ENCODE data around the gene RPL26.
"Not testable (repeated sequence)": the region's sequence is repeated elsewhere in the genome, so short reads cannot be mapped to it uniquely, and the experiment has no call there.

The RPL26 gene

DNA sequence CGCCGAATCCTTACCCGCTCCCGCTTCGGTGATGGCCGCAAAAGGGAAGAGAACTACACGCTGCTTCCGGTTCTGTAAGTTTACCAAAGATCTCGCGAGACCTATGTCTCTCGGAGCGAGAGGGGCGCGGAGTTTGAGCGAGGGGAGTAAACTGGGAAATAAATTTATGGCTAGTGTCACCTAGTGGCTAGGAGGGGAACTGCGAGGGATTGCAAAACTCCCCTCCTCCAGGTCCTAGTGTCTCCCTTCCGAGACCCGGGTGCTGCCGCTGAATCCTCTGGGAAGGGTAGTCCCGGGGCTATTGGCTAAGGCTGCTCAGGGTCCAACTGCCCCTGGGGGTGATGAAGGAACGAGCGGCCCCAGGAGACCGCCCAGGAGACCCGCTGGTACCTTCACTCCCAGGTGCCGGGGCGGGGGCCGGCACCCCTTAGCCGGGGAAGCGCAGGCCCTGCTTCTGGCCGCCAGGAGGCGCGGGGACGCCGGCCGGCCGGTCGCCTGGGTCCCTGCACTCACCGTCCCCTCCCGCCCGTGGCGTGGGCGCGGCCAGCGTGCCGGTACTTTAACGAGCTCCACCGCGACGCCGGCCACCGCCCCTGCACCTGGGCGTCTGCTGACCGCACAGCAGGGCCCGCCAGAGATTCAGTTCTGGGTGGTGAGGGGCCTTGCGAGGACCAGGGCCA lies at the start of gene RPL26:
RPL26 (minus strand) TSS at position 51 of the 680 bp plus-strand sequence. CDS start 883 bp downstream, outside the sequence.
- peak; percentile 80 for DNase-seq

DNA sequence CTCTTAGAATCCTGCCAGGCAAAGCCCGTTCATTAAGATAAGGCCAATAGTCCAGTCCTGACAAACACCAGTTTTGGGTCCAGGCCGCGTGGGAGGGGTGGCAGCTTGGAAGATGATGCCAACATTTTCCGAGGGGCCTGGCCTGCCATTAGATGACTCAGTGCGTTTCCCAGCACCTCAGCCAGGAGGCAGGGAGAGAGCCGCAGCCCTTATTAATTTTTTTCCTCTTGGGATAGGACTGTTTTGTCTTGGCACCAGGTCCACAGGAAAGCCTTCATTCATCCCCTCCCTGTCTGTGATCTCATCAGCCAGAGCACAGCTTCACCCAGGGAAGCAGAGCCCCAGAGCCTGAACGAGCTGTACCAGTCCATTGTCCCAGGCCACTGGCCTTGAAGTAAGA lies 48.0 kb upstream of the RPL26 start:
- DNase-seq, result no peak

DNA sequence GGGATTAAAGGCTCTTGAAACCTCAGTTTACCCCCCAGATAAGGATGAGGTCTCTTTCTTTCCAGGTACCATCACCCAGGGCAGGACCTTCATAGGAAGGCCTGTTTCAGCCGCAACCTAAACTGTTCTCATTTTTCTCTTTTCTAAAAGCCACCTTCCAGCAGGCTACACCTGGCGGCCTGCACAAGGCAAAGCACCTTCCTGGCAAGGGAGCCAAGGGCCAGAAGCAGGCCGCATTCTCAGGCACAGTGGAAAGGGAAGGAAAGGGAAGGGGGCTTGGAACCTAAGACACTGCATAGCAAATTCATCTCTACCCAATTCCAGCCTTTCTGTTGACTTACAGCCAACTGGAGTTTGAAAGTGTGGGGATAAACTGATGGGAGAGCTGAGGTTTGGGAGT lies 43.8 kb upstream of the RPL26 start:
- no peak for DNase-seq

- DNase-seq, result no peak
Observed at GRCh38 chr17:8426094-8426720, 43.2 kb upstream of the RPL26 start.

- DNase-seq, result no peak
Observed at GRCh38 chr17:8421571-8421970, 38.6 kb upstream of the RPL26 start.

GRCh38 chr17:8420041-8420934 lies 37.3 kb upstream of the RPL26 start:
- DNase-seq, result no peak

DNA sequence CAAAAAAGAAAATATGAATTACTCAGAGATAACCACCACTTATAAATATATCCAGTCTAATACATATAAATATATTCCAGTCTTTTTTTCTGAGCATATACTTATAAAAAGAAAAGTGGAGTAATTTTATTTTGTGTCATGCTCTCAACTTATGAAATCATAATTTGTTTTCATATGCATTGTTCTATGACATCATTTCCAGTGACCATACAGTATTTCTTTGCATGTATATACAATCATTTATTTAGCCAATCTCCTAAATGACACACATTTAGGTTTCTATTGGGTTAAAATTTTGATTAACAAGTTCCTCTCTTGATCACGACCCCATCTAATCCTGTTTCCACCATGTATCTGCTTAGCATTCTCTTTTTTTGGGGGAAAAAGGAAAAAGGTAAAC lies 36.3 kb upstream of the RPL26 start:
- no peak for DNase-seq

GRCh38 chr17:8418471-8418870 lies 35.5 kb upstream of the RPL26 start:
- no peak for DNase-seq

DNA sequence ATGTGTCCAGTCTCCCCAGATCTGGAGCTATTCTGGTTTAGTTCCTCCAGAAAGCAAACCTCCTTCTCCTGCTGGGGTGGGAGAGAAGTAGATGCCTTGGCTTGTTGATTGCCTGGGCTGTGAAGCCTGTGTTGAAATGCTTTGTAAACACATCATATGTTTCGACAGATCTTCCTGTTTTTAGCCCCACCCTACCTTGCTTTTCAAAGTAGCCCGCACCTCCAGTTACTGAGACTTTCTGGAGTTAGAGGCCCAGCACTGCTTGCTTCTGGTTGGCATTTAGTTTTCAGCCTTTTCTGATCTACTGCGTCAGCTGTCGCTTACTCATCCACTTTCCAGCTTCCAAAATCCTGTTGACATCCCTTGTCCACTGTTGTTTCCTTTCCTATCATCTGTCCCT lies 34.8 kb upstream of the RPL26 start:
- DNase-seq, result no peak

GRCh38 chr17:8413938-8414337 lies 30.9 kb upstream of the RPL26 start:
- DNase-seq, result no peak

- DNase-seq, result no peak
Observed at GRCh38 chr17:8413328-8413727, 30.3 kb upstream of the RPL26 start.

DNA sequence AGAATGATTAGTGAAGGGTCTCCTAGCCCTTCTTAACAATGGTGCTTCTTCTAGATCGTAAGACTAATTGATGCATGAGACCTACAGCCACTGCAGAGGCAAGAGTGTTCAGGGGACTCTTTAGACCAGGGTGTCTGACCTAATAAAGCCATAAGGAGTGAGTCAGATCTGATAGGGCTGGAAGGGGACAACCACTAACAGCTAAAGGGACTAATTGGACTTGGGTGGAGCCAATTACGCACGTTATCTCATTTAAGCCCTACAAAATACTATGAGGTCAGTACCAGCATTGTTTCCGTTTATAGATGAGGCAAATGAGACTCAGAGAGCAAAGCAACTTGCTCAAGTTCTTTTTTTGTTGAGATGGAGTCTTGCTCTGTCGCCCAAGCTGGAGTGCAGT lies 29.1 kb upstream of the RPL26 start:
- DNase-seq, result no peak

GRCh38 chr17:8410883-8411238 lies 27.9 kb upstream of the RPL26 start:
- no peak for DNase-seq

GRCh38 chr17:8409966-8410882 lies 27.2 kb upstream of the RPL26 start:
- peak; percentile 60 for DNase-seq

DNA sequence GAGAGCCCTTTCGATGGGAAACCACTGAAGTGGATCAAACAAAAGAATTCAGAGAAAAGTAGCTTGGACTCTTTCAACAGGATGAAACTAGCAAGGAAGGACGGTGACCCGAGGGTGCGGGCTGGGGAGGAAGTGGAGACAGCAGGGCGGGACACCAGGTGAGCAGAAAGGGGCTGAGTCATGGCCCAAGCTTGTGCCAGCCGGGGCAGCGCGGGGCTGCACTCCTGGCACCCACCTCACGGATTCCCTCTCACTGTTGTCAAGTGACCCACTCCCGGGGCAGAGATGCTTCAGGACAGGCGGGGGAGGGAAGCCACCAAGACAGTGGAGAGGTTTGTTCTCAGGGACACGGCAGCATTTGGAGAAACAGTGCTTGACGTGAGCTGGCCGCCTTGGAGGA lies 25.4 kb upstream of the RPL26 start:
- no peak for DNase-seq

DNA sequence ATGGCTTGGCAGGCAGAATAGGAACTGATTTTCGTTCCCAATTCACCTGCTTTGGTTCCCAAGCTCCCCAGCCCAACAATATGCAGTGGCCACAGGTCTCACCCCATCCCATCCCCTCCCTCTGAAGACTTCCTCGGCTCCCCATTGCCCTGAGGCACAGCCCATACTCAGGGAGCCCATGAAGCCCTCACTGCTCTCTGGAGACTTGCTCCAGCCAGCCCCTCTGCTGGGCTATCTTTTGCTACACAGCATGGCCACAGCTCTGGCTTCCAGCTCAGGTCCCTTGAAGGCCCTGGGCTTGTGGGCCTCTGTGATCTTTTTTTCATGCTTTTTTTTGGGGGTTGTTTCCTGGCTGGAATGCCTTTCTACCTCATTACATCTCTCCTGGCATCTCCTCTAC lies 23.2 kb upstream of the RPL26 start:
- DNase-seq, result no peak

- DNase-seq, result no peak
Observed at GRCh38 chr17:8405499-8406016, 22.6 kb upstream of the RPL26 start.

DNA sequence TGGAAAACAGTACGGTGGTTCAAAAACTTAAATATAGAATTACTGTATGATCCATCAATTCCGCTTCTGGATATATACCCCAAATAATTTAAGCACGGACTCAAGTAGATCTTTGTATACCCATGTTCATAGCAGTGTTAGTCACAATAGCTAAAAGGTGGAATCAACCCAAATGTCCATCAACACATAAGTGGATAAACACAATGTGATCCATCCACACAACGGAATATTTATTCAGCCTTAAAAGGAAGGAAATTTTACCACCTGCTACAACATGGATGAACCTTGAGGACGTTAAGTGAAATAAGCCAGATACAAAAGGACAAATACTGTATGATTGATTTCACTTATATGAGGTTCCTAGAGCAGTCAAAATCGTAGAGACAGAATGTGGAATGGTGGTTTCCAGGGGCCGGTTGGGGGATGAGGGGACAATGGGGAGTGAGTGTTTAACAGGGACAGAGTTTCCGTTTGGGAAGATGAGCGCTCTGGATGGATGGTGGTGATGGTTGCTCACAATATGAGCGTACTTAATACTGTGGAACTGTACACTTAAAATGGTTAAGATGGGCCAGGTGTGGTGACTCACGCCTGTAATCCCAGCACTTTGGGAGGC lies 20.0 kb upstream of the RPL26 start:
- DNase-seq, result no peak

DNA sequence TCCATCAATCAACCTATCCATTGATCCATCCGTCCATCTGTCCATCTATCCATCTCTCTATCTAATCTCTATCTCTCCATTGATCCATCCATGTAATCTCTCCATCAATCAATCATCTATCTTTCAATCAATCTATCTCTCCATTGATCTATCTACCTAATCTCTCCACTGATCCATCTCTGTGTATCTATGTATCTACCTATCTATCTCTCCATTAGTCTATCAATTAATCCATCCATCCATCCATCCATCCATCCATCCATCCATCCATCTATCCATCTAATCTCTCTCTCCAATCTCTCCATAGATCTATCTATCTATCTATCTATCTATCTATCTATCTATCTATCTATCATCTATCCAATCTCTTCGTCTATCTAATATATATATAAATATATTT lies 18.1 kb upstream of the RPL26 start:
- DNase-seq, result no peak

DNA sequence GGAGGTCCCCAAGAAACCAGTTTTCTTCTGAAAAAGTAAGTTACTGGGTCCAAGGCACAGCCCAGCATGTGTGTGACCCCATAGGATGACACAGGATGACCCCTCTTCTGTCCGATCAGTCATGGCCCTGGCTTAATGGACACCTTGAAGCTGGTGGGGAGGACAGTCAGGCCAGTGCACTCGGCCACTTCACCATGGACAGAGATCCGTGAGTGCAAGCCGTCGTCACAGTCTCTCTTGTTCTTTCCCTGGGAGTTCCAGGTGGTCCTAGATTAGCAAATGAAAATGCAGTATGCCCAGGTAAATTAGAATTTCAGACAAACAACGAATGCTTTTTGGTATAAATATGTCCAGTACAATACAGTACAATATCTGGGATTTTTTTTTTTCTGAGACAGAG lies 16.0 kb upstream of the RPL26 start:
- DNase-seq, result no peak

DNA sequence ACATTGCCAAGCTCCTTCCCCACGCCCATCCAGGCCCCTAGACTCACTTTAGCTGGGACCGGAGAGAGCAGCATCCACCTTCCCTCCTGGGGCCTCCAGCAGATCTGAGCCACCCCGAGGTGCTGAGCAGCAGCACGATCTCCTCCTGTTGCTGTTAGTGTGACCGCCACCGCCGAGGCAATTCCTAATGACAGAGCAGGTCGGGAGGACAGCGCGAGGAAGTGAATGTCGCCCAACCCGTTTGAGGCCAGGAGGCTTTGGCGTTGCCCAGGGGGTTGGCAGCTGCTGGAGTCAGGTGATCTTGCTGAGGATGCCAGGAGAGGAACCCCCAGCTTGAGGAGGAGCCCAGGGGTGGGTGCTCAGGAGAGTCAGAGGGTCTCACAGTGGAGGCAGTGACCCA lies 14.6 kb upstream of the RPL26 start, which contains the start of gene RNF222:
RNF222 (minus strand) TSS at position 192 of the 400 bp plus-strand sequence. CDS start 4,366 bp downstream, outside the sequence.
- DNase-seq, result no peak

DNA sequence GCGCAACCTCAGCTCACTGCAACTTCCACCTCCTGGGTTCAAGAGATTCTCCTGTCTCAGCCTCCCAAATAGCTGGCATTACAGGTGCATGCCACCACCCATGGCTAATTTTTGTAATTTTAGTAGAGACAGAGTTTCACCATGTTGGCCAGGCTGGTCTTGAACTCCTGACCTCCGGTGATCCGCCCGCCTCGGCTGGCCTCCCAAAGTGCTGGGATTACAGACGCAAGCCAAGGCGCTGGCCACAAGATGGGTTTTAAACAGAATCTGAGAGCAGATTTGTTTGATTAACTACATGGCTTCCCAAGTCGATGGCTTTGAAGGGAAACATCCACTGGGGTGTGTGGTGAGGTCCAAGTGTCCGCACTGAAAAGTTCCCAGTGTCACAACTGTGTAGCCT lies 11.5 kb upstream of the RPL26 start:
- not testable (repeated sequence) for DNase-seq
